Activated CD4-positive, alpha-beta T cell treated with anti-CD3 and anti-CD28 coated beads, Interleukin-2, Interleukin-6, amounts not matched to agents 100 ng/mL and 50 ng/mL, durations not matched to agents 16 hours and 8 hours (primary cell): ENCODE data around the gene DDR2.
"Not testable (repeated sequence)": the region's sequence is repeated elsewhere in the genome, so short reads cannot be mapped to it uniquely, and the experiment has no call there.

Source experiments
- DNase-seq: peaks from one replicate; pipeline ENCODE4 v3.0.0-alpha.2; 2020

Gene DDR2

DNA sequence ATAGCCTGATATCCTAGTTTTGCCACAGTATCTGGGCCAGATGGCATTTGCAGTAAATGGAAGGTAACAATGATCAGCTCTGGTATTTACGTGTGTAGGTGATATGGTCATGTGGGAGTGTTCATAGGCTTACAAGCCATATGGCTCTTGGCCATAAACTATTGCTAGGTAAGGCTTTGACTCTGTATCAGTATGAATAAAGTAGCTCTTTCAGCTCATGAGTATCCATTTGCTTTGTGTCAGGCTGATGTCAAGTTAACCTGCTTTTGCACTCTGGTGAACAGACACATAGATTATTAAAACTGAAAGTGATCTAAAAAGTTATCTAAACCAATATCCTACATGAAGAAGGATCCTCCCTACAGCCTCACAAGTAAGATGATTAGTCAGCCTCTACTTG is 69.0 kb downstream of the DDR2 start:
- DNase-seq: peak; percentile 40

DNA sequence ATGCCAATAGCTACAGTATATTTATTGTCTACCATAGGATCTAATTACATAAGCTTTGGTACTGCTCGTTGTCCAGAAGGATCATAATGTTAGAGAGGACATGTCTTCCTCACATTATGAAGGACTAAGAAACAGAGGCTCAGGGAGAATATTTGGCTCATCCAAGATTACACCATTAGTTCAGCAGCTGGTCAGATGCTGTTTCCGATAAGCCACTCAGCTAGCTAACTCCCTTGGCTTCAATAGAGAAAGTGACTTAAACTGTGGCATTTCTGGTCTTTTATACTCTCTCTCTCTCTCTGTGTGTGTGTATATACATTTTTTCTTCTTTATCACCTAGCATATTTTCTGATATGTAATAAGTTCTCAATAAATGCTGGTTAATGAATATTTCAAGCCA is 70.4 kb downstream of the DDR2 start:
- no peak for DNase-seq

DNA sequence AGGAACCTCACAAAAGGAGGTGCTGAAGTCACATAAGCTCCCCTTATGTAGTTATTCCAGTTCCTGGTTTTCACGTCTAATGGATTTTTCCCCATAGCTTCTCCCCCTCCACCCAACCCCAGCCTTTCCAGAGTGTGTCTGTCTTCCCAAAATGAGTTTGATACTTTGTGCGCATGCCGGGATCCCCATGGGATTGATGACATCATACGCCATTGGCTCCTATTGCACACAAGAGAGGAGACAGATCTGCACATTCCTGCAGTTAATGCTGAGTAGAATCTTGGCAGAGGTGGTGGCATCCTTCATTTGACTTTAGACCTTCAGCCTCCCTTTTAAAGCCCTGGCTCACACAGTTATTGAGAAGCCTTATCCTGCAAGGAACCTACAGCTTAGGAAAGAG is 71.4 kb downstream of the DDR2 start:
- DNase-seq: no peak

DNA sequence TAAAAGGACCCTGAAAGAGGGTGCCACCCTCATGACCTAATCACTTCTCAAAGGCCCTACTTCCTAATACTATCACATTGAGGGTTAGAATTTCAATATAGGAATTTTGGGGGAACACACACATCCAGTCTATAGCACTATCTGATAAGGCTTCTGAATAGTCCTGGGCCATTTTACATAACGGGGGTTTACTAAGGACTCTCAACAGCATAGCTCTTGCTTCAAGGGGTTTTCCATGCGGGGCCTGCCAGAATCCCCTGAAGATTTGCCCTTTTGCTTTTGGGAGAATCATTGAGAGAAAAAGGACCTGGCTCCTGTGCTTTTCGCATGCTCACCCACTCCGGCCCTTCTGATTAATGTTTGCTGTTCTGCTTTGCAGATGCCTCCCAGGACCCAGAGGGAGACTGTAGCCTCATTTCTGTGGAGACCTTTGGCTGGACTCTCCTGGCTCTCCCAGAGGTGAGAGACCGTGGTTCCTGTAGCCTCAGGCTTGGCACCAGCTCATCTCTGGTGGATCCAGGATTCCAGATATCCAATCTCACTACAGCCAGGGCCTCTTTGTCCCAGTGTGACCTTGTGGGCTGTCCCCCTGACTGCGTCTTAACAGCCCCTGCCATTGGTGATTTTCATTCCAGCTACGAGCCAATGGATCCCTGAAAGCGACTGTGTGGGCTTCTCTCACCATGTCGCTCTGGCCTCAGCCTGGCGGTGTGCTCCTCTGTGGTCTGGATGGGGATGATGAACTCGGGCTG is 72.6 kb downstream of the DDR2 start:
- DNase-seq: no peak

DNA sequence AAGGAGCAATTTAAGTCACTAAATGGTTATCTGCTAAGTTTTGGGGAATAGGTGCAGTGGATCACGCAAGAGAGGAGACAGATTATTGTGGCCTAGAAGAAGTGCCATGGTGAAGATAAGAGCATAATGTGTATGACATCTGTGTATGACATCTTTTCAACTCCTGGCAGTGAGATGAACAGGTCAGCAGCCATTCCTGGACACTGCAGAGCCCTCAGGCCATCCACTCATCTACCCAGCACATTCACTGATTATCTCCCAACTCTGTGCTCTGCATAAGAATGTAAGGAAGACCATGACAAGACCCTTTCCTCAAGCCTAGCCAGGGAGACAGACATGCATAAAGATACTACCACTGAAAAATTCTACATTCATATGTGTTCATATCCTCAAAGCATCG is 73.7 kb downstream of the DDR2 start:
- no peak for DNase-seq

DNA sequence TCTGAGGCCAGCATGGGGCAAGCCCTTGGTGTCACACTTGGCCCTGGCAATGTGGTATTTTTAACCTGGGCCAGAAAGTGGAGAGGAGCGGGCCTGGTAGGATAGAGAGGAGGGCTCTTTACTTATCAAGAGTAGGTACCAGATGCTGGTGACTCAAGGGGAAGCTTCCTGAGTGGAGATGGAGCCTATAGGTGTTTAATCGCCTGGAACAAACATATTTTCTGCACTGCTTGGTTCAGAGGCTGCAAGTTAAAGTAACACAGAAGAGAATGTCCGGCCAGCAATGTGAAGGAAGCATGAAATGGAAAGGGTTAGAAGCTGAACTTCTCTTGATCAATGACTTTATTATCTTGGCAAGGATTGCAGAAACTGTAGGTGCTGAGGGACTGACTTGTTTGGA is 74.3 kb downstream of the DDR2 start:
- DNase-seq: no peak

DNA sequence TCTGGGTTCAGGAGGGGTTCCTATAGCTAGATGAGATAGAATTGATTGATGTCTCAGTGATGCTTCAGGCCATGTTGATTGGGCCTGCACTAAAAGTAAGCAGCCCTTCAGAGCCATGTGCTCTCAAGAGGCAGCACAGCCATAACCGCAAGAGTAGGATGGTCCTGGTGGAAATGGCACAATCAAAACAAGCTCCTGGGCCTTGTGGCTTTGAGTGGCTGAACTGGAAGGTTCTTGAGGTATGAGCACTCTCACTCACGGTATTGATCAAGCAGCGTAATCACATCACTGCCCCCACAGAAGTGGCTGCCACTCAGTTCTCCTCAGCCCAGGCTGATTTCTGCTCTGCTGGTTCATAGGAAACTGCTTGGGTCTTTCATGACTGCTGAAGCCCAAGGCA is 76.0 kb downstream of the DDR2 start:
- no peak for DNase-seq

DNA sequence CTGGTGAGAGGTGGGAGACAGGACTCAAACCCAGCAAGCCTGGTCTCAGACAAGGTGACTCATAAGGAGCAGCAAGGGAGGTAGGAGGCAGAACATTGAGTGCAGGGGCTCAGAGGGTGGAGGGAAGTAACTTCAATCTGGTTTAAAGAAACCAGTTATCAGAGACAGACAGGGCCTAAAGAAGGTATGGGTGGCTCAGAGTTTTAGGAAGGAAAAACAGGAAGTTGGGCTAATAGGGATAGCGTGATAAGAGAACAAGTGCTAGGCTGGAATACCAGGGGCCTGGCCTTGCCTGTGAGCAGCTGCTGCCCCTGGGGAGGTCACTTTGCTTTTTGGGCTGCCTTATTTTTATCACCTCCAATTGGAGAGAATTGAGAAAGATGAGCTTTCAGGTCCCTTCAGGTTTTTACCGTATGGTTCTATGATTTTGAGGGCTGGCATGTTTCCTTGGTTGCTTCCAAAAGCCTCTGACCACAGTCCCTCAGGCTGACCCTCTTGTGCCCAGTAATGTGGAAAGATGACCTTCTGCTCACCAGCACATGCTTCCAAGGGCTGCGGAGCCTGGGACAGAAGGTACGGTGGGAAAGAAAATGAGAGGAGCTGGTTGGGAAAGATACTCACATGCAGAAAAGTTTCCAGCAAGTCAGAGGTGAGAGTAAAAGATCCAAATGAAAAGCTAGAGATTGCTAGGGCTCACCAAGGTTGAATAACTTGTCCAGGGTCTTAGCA is 77.0 kb downstream of the DDR2 start:
- DNase-seq: no peak

DNA sequence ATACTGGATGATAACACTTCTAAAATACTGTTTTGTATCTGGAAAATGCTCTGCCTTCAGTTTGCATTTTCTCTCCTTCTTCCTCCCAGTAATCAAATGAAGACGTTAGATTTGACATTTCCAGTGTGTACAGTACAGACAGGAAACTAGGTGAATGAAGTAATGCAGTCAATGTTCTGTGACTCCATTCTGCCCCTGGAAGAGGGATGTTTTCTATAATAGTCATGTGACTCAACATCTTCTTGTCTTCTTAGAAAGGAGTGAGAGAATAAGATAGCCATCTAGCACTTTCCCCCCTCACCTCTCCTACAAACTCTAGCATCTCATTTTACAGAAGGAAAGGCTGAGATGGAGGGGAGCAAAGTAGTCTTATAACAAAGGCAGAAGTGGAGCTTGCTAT is 77.6 kb downstream of the DDR2 start:
- DNase-seq: no peak

DNA sequence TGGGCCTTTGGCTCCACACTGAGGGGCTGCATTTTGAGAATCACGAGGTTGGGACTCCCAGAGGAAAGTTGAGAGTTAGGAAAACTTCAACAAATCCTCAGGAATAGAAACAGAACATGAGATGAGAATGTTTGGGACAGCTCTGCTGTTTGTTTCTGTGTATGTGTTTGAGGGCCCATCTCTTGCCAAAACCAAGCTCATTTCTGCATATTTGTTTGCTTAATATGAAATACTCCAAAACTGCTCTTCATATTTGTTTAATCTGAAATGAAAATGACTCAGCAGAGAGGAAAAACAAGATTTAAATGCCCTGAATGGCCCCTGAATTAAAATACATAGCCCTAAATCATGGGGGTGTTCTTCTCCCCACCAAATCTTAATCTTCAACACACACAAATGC is 78.1 kb downstream of the DDR2 start:
- no peak for DNase-seq

DNA sequence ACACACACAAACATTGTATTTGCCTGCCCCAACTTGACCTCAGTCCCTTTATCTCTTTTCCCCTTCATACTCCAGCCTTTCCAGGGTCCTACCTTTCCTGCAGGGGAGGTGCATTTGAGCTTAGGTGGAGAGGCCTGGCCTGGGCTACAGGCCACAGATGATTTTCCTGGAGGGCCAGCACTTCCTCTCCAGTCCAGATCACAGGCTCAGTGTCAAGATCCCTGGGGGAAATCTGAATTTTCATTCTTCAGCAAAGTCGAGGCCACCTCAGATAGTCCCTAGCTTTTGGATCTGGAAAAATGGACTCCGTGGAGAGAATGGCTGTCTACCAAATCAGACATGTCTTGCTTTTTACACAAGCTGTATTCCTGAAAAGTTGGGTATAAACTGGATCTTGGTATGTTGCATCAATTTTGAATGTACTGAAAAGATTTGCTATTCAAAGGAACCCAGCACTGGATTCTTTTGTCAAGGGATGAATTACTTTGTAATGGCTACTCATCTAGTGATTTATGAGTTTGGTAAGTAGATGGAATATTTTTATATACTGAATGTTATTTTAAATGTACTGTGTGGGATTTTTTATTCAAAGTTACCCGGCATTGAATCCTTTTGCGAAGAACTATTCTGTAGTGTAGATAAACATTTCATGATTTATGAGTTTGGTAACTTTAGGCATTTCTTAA is 78.7 kb downstream of the DDR2 start:
- DNase-seq: no peak

DNA sequence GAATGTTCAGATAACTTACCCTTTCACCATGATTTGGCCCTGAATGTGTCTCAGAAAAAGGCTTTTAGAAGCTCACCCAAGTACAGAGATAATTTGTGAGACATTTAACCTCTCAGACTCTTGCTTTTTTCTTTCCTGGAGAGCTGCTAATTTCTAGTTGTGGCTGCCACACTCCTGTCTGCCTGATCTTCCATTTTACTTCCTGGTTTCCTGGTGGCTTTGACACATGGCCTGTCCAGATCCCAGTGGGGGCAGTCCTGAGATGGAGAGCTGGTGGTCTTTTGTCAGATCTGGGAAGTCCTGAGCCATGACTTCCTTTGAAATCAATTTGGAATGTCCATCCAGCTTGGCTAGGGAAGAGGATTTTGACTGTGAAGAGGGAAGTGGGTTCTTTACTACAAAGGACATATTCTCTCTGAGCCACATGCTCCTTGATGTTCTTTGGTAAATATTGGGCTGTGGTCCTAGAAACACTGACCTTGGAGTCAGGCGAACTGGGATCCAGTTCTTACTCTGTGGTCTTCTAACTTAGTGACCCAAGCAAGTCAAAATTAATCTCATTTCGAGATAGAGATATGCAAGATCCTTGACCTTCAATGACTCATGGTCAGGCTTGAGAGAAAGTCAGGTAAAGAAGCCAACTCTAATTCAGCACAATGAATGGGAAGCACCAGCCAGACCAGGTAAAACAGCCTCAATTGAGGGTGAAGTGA is 80.2 kb downstream of the DDR2 start:
- DNase-seq: no peak

DNA sequence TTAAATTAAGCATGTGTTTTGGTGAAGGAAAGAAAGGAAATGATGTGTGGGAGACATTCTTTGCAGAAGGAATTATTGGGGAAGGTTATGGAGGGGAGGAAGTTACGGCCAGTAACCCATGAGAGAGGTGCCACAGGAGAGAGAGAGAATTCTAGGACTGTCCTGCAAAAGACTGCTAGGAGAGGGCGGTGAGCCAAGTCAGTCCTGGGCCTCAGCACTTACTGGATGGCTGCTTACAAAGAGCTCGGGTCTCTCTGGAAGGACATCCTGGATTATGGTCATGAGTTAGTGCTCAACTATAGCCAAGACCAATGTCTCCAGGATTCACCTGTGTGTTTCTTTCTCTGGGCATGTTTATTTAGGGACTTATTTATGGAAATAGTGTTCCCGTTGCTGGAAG is 83.9 kb downstream of the DDR2 start:
- DNase-seq: no peak

DNA sequence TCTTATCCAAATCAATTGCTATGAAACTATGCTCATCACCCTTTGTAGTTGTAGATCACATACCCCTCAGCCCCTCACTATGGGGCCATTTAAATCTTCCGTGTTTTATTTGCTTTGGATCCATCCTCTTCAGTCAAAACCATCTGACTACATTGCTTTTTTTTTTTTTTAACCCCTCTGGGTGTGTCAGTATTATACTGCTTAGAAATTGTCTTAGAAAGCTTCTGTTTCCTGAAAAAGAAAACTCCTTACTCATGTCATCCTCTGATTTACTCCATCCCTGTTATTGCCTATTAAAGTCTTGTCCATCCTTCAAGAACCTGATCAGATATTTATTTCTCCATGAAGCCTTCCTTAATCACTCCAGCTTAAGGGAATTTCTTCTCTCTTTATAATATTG is 84.3 kb downstream of the DDR2 start:
- DNase-seq: no peak

DNA sequence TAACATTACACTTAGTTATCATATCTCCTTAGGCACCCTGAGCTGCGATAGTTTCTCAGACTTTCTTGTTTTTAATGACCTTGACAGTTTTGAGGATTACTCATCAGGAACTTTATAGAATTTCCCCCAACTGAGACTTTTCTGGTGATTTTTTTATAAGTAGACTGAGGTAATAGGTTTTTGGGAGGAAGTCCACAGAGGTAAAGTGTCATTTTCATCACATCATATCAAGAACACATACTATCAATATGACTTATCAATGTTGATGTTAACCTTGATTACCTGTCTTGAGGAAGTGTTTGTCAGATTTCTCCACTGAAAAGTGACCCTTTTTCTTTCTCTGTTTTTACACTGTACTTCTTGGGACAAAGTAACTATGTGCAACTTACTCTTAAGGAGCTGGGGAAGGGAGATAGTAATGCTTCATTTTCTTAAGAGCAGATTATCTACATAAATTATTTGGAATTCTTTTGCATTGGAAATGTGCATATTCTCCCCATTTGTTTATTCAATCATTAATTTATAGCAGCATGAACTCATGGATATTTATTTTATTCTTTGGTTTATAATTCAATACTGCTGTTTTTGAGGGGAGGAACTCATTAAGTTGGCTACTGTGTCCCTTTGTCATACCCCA is 85.4 kb downstream of the DDR2 start:
- DNase-seq: peak; percentile 36

DNA sequence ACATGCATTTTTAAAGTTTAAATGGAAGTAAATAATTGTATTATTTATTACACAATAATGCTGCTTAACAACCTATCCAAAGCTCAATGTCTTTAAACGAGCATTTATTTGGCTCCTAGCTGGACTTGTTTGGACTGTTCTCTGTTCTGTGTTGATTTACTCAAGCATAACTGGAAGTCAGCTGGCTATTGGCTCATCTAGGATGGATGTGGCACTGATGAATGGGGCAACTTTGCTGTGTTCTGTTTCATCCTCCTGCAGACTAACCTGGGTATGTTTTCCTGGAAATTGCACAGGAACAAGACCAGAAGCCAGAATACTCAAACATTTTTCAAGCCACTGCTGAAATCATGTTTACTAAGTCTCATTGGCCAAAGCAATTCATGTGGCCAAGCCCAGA is 87.4 kb downstream of the DDR2 start:
- DNase-seq: no peak

DNA sequence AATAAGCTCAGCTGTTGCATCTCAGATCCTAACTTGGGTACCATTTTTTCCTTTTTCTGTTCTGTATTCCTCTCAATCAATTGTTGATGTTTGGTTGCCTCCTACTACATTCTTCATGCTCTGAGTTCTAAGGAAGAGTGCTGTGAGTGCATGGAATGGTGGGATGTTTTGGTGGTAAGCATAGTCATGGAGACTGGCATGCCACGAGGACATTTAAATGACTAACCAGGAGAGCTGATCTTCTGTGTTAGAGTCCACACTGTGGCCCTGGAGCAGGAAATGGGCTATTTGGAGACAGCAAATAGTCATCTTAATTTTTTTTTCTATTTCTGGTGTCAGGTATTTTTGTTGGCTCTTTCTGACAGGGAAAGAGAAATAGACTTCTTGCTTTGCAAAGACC is 88.7 kb downstream of the DDR2 start:
- no peak for DNase-seq

DNA sequence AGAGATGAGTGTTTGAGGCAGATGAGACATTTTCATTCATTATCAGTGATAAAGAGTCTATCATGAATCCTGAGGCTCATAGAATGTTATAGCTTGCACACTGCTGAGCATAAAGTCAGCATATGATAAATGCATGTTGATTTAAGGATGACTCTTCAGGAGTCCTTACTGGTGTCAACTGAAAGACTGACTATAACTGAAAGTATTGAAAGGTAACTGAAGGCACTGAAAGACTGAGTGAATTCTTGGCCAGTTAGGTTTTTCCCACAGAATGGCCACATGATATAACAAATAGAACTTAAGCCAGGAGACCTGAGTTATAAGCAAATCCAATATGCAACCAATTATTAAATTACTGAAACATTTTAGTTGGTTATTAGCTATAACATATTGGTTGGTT is 89.2 kb downstream of the DDR2 start:
- DNase-seq: no peak

DNA sequence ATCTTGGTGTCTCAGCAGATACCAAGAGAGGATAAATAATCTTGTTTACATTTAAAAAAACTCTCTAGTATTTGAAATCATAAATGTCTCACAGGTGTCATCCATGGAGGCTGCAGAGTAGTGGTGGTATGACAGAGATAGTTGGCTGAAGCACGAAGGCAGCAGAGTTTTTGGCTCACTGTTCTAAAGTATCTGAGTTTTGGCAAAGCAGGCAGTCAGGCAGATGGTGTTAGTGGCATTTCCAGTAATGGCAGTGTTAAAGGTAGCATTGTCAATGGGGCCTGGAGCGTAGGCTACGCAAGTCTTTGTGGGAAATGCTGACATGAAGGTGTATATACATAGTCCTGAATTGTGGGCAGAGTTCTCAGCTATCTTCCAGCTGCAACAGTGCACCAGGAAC is 89.8 kb downstream of the DDR2 start:
- no peak for DNase-seq

DNA sequence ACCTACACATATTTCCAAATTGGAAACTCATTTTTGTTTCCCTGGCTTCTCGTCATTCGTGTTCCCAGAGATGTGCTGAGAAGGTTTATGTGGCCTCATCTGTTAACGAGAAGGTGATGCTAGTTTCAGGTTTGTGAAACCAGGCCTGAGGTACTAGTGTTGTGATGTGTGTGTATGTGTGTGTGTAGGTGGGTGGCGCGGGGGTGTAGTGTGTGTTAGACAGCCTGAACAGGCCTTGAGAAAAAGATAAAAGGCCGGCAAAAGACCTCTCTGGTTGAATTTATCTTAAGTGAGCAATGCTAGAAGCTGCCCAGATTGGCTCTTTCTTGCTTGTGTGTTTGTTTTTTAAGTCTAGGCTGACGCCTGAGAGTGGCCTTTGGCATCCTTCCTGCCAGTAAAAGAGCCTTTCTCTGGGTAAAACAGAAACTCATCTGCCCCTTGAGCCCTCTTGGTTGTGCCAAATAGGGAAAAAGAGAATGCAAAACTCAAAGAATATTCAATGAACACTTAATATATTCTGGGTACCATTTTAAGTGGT is 92.4 kb downstream of the DDR2 start:
- DNase-seq: no peak

DNA sequence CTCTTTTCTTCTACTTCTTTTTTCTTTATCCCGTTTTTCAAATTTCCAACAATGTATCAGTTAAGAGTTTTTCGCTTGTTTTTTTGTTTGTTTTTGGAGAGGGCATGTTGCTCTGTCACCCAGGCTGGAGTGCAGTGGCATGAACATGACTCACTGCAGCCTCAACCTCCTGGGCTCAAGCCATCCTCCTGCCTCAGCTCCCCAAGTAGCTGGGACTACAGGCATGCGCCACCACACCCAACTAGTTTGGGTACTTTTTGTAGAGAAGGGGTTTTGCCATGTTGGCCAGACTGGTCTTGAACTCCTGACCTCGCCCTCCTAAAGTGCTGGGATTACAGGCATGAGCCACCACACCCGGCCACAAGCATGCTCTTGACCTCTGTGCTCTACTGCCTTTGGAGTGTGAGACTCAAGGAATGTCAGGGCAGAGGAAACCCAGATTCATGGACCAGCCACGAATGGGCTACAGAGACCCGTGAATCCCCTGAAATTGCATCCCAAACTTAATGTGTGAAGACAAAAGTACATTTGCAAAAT is 93.1 kb downstream of the DDR2 start:
- DNase-seq: no peak

DNA sequence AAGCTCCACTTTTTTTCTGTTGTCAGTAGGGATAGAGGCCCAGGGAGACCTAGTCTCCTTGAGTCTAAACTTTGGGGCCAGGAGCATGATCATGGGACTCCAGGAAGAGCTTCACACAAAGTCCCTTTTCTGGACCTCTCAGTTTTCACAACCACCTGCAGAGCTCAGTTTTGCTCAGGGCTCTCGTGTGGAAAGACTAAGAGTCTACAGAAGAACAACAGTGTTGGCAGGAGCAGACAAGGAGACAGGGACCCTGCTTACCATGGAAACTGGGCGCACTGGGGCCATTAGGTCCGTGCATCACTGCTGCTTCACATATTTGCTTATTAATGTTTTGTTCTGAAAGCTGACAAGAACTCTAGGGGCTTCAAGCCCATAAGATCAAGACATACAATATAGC is 94.3 kb downstream of the DDR2 start:
- DNase-seq: no peak

DNA sequence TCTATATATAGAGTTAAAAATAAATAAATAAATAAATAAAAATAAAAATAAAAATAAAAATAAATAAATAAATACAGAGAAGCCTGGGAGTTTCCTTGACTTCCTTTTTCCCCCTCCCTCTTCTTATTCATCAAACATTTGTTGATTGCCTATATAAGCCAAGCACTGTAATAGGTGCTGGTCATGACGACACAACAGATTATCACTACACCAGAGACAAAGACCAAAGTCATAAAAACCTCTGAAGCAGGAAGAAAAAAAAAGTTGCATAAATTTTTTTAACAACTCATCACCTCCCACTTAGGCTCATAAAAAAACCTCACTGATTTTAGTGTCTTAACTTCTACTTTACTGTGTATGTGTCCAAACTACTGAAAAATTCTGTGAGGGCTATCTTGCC is 95.2 kb downstream of the DDR2 start:
- not testable (repeated sequence) for DNase-seq
